ENCODE data around the gene NHSL1.

DNA sequence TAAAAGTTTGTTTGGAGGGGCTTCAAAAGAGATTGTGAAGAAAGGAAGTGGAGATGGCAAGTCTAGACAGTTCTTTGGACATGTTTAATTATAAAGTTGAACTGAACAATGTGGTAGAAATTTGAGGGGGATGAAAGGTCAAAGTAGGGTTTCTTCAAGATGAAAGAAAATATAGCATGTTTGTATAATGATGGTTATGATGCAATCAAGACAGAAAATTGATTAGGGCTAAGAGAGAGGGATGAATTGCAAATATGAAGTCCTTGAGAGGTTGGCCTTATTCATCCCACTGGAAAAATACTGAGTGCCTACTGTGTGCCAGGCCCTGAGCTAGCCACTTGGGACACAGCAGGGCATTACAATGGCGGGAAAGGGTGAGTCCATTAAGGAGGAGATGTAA lies 37.6 kb downstream of the NHSL1 start:
- TF ChIP-seq, protein P1, sequence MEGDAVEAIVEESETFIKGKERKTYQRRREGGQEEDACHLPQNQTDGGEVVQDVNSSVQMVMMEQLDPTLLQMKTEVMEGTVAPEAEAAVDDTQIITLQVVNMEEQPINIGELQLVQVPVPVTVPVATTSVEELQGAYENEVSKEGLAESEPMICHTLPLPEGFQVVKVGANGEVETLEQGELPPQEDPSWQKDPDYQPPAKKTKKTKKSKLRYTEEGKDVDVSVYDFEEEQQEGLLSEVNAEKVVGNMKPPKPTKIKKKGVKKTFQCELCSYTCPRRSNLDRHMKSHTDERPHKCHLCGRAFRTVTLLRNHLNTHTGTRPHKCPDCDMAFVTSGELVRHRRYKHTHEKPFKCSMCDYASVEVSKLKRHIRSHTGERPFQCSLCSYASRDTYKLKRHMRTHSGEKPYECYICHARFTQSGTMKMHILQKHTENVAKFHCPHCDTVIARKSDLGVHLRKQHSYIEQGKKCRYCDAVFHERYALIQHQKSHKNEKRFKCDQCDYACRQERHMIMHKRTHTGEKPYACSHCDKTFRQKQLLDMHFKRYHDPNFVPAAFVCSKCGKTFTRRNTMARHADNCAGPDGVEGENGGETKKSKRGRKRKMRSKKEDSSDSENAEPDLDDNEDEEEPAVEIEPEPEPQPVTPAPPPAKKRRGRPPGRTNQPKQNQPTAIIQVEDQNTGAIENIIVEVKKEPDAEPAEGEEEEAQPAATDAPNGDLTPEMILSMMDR (IDR thresholded peaks at IDR 0.05): no peak
- no peak for TF ChIP-seq ZFX (IDR thresholded peaks at IDR 0.05; ENCODE audit: borderline replicate concordance)

Measured in 22Rv1 (cell line).